GM12878 (cell line): Measurements from ENCODE around the gene CLSTN2. TPM values are rescaled to one million over a fixed set of nuclear protein-coding genes. Genes with fewer than 3 reads are reported as not detected.

Experiments
- FOS ChIP-seq: IDR thresholded peaks from 3 replicates; pipeline ENCODE4 v1.6.1; 2011; ENCODE audit warnings: borderline replicate concordance; ENCODE audit not compliant: insufficient read length; ENCODE audit errors: extremely low read depth
- polyA plus RNA-seq, 11 experiments: library from polyadenylated mRNA; depleted of rRNA in 4 of 11; unstranded in 6 of 11; stranded (reverse) in 5 of 11; fragments of >200 nt; fragmentation: Nextera tagmentation in 4 of 11; fragmentation: Illumina TruSeq in 1 of 11; extraction: Ambion mirVana in 4 of 11; extraction: Trizol in 1 of 11; gene quantifications; 1 replicate in 1 of 11; 2 replicates in 10 of 11; pipeline versions ENCODE4 v1.2.1 to v1.2.3, GENCODE V29; 2011 to 2016; ENCODE audit warnings: inconsistent platforms in 2 of 11, missing spikeins in 2 of 11, low read depth in 1 of 11
- total RNA-seq, 4 experiments: library from RNA; depleted of rRNA in 3 of 4; stranded (reverse); fragments of >200 nt in 3 of 4; fragmentation: Illumina TruSeq in 1 of 4; extraction: Trizol in 1 of 4; gene quantifications; 2 replicates each; pipeline versions ENCODE4 v1.2.1 to v1.2.3, GENCODE V29; 2013 to 2021
- TF ChIP-seq, protein P1 (sequence below): fragments of 450-650 bp; formaldehyde crosslinking; IDR thresholded peaks from 2 replicates; pipeline ENCODE4 v1.5.0; 2022; ENCODE audit warnings: mild to moderate bottlenecking, missing genetic modification characterization
- TF ChIP-seq, protein P2 (sequence below): fragments of 450-650 bp; formaldehyde crosslinking; IDR thresholded peaks from 2 replicates; pipeline ENCODE4 v1.4.0; 2020; ENCODE audit warnings: mild to moderate bottlenecking, moderate library complexity

Gene CLSTN2
- total and polyA plus RNA-seq, 10 of the 15 experiments (the other 5 are each of a cell fraction or from before 2014, with no cell fraction given) = under 0.01 to 0.10 (median under 0.01) TPM; not detected in 5

DNA sequence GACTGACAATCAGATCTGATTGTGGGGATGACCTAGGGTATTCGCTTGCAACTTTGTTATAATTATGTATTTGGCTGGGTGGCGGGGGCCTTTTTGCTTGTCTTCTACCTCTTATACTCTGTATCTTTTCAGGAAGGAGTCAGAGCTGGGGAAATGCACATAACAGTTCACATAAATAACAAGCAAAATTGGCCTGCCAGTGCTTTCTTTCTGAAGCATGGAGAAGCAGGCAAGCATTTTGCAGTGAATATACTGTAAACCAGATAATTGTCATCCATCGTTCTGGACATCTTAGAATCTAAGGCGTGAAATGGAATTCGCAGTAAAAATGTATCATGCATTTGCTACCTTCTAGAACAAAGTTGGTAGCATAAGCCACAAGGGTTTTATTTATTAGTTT is 227.6 kb downstream of the CLSTN2 start (continued):
- TF ChIP-seq, protein P1, sequence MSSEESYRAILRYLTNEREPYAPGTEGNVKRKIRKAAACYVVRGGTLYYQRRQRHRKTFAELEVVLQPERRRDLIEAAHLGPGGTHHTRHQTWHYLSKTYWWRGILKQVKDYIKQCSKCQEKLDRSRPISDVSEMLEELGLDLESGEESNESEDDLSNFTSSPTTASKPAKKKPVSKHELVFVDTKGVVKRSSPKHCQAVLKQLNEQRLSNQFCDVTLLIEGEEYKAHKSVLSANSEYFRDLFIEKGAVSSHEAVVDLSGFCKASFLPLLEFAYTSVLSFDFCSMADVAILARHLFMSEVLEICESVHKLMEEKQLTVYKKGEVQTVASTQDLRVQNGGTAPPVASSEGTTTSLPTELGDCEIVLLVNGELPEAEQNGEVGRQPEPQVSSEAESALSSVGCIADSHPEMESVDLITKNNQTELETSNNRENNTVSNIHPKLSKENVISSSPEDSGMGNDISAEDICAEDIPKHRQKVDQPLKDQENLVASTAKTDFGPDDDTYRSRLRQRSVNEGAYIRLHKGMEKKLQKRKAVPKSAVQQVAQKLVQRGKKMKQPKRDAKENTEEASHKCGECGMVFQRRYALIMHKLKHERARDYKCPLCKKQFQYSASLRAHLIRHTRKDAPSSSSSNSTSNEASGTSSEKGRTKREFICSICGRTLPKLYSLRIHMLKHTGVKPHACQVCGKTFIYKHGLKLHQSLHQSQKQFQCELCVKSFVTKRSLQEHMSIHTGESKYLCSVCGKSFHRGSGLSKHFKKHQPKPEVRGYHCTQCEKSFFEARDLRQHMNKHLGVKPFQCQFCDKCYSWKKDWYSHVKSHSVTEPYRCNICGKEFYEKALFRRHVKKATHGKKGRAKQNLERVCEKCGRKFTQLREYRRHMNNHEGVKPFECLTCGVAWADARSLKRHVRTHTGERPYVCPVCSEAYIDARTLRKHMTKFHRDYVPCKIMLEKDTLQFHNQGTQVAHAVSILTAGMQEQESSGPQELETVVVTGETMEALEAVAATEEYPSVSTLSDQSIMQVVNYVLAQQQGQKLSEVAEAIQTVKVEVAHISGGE (CRISPR knock-in tag) = no peak
- no peak for TF ChIP-seq FOS
- TF ChIP-seq, protein P2, sequence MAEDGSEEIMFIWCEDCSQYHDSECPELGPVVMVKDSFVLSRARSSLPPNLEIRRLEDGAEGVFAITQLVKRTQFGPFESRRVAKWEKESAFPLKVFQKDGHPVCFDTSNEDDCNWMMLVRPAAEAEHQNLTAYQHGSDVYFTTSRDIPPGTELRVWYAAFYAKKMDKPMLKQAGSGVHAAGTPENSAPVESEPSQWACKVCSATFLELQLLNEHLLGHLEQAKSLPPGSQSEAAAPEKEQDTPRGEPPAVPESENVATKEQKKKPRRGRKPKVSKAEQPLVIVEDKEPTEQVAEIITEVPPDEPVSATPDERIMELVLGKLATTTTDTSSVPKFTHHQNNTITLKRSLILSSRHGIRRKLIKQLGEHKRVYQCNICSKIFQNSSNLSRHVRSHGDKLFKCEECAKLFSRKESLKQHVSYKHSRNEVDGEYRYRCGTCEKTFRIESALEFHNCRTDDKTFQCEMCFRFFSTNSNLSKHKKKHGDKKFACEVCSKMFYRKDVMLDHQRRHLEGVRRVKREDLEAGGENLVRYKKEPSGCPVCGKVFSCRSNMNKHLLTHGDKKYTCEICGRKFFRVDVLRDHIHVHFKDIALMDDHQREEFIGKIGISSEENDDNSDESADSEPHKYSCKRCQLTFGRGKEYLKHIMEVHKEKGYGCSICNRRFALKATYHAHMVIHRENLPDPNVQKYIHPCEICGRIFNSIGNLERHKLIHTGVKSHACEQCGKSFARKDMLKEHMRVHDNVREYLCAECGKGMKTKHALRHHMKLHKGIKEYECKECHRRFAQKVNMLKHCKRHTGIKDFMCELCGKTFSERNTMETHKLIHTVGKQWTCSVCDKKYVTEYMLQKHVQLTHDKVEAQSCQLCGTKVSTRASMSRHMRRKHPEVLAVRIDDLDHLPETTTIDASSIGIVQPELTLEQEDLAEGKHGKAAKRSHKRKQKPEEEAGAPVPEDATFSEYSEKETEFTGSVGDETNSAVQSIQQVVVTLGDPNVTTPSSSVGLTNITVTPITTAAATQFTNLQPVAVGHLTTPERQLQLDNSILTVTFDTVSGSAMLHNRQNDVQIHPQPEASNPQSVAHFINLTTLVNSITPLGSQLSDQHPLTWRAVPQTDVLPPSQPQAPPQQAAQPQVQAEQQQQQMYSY (CRISPR knock-in tag) = no peak
- TF ChIP-seq, all 136 proteins: peak for 0
